Psoas muscle (tissue), 8 donors: ENCODE data around the gene TRMT61A. TPM values are rescaled to one million over a fixed set of nuclear protein-coding genes. Genes with fewer than 3 reads are reported as not detected.

Experiments used
- ATAC-seq, 4 donors: fragments of 200-7000 bp; cut with Tn5 transposase; one replicate each; pipeline ENCODE4 v1.9.1; 2020; ENCODE audit warnings: moderate library complexity in 3 of 4, mild to moderate bottlenecking in 2 of 4
- DNase-seq, 2 donors: peaks; one replicate each; pipeline ENCODE4 v3.0.0-alpha.2; 2020
- H3K27ac ChIP-seq: fragments of 200-600 bp; one replicate; pipeline ENCODE4 v1.8.0; 2022
- H3K27me3 ChIP-seq, 3 donors: fragments of 200-600 bp in 1 of 3; one replicate each; pipeline versions ENCODE4 v1.6.1 to v1.8.0; 2013 to 2022; ENCODE audit warnings: low read length in 2 of 3, mild to moderate bottlenecking in 2 of 3, moderate library complexity in 1 of 3; ENCODE audit not compliant: insufficient read depth in 3 of 3
- H3K36me3 ChIP-seq, 2 donors: fragments of 200-600 bp in 1 of 2; one replicate each; pipeline versions ENCODE4 v1.6.1 to v1.8.0; 2013 to 2022; ENCODE audit warnings: low read depth in 1 of 2, mild to moderate bottlenecking in 1 of 2, moderate library complexity in 1 of 2; ENCODE audit not compliant: insufficient read depth in 1 of 2
- H3K4me1 ChIP-seq: fragments of 200-600 bp; one replicate; pipeline ENCODE4 v1.8.0; 2022
- H3K4me3 ChIP-seq: fragments of 200-600 bp; one replicate; pipeline ENCODE4 v1.8.0; 2022; ENCODE audit warnings: mild to moderate bottlenecking
- H3K9me3 ChIP-seq: fragments of 200-600 bp; one replicate; pipeline ENCODE4 v1.8.0; 2022
- CTCF ChIP-seq: fragments of 200-600 bp; IDR thresholded peaks from one replicate; pipeline ENCODE4 v1.8.0; 2022; ENCODE audit warnings: antibody characterized with exemption
- WGBS, 3 donors: extraction: QIAGEN DNeasy Blood & Tissue Kit; methylation state at CpG; one replicate each; pipeline versions ENCODE4 v1.1.6 to v1.1.7; 2013; 5-methylcytosine and 5-hydroxymethylcytosine counted together
- intact Hi-C, 2 donors: fragments of 100-400 bp; cut with DNase I; formaldehyde crosslinking; loops; one replicate each; pipeline versions ENCODE4 v1.11.0 to v1.14.2; 2022
- polyA plus RNA-seq, 3 donors: library from polyadenylated mRNA; stranded (reverse); fragments of 200-250 nt; gene quantifications; one replicate each; pipeline ENCODE4 v1.2.3, GENCODE V29; 2013
- total RNA-seq, 4 donors: library from RNA; stranded (reverse); fragmentation: NEBNext Ultra II Directional in 2 of 4; extraction: Animal tissue kit (Norgen Biotek cat#: 25700) in 2 of 4; gene quantifications; one replicate each; pipeline versions ENCODE4 v1.2.1 to v1.2.4, GENCODE V29; 2021 to 2023
- donor health status: healthy with polysubstance abuse.
- donor health status: DM: no; HTN: no; CAD: no; lungs with moderate emphysema.
- donor health status: Bipolar disorder and iron deficiency.
- donor health status: healthy.
- donor health status: DM: yes; HTN: yes; CAD: no.
- donor health status: DM: no; HTN: no; CAD: no.
- donor health status: DM: no; HTN: no; CAD: no.
- donor health status: DM: yes; HTN: yes; CAD: no.

The TRMT61A gene
- total and polyA plus RNA-seq, 7 donors, result 6.5 to 29.5 (median 12.7) TPM

DNA sequence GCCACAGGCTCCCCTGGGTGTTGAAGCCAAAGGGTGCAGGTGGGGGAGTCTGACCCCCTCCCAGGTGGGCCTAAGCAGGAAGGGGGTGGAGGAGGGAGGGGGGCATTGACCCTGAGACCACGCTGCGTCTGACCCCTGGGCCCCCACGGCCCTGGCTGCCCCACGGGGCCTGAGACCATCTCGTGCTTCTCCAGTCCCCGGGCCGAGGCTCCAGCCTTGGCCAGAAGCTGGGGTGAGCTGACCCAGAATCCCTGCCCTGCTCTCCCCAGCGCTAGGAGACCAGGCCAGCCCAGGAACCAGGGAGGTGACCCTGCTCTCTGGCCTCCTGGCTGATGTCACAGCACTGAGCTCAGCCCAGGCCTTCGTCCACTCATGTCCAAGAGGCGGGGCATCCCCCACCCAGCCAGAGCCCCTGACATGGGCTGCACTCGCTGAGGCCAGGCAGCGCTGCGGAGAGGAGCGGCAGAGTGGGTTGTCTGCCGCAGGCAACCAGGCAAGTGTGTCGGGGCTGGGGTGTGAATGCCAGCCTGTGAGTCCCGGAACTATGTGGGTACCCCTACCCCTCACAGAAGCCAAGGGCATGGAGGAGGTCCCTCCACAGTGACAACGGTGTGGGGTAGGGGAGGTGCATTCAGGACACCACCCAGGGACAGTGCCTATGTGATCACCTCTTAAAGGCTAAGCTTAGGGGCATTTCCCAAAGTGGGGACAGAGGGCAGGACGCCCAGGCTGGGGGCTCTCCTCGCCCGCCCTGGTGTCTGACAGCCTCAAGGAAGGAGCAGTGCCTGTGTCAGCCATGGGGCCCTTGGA, 6.3 kb downstream of the TRMT61A start:
- Histone ChIP-seq H3K4me1 (peaks cover 25% of the 10 kb centered on the region), H3K4me3 (no peak overlapping the region), H3K27me3 (no peaks in the 10 kb centered on the region), H3K36me3 (peaks cover 0 to 41% of the 10 kb centered on the region in 2 donors), H3K27ac (no peak overlapping the region), H3K9me3 (no peaks in the 10 kb centered on the region)
- intact Hi-C loops, result no loop called here
- WGBS, 3 donors, result 76 to 83% (median 82%) methylated on average over 18 to 21 of the region's 21 CpGs
- peak in 1 of 2 donors; percentile 43 for DNase-seq
- no peak for ATAC-seq
- TF ChIP-seq CTCF, result no peak

GRCh38 chr14:103535891-103536565, 7.0 kb downstream of the TRMT61A start:
- no peak for ATAC-seq
- peak in 1 of 2 donors; percentile 16 for DNase-seq
- Histone ChIP-seq H3K9me3 (no peaks in the 10 kb centered on the region), H3K27ac (no peak overlapping the region), H3K4me3 (no peak overlapping the region), H3K4me1 (peaks cover 26% of the 10 kb centered on the region), H3K27me3 (no peaks in the 10 kb centered on the region), H3K36me3 (peaks cover 0 to 34% of the 10 kb centered on the region in 2 donors)
- intact Hi-C loops, result no loop called here
- 85 to 92% (median 89%) methylated on average over 10 to 11 of the region's 11 CpGs for WGBS, 3 donors
- no peak for TF ChIP-seq CTCF

DNA sequence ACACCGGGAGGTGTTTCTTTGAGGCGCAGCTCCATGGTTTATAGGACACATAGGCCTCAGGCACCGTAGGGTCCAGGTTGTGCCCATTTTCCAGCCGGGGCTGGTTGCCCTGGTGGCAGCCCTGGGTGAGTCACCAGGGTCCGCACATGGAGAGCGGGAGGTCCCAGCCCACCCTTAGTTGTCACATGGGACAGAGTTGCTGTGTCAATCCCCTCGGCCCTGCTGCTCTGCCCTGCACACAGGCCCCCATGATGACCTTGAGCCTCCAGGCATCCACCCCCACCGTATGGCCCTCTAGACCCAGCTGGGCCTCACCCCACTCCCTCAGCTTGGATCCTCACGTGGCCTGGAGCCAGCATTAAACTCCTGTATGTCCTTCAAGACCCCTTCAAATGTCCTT, 7.7 kb downstream of the TRMT61A start:
- ATAC-seq (no peak), DNase-seq (no peak)
- TF ChIP-seq CTCF, result no peak
- WGBS, 3 donors, result 78 to 85% (median 78%) methylated on average over 9 of the region's 9 CpGs
- H3K27ac ChIP-seq, result no peak overlapping the region
- H3K4me3 ChIP-seq, result no peak overlapping the region
- peaks cover 0 to 31% of the 10 kb centered on the region in 2 donors for H3K36me3 ChIP-seq
- intact Hi-C loops, result no loop called here
- peaks cover 32% of the 10 kb centered on the region for H3K4me1 ChIP-seq
- no peaks in the 10 kb centered on the region for H3K27me3 ChIP-seq
- H3K9me3 ChIP-seq, result no peaks in the 10 kb centered on the region

DNA sequence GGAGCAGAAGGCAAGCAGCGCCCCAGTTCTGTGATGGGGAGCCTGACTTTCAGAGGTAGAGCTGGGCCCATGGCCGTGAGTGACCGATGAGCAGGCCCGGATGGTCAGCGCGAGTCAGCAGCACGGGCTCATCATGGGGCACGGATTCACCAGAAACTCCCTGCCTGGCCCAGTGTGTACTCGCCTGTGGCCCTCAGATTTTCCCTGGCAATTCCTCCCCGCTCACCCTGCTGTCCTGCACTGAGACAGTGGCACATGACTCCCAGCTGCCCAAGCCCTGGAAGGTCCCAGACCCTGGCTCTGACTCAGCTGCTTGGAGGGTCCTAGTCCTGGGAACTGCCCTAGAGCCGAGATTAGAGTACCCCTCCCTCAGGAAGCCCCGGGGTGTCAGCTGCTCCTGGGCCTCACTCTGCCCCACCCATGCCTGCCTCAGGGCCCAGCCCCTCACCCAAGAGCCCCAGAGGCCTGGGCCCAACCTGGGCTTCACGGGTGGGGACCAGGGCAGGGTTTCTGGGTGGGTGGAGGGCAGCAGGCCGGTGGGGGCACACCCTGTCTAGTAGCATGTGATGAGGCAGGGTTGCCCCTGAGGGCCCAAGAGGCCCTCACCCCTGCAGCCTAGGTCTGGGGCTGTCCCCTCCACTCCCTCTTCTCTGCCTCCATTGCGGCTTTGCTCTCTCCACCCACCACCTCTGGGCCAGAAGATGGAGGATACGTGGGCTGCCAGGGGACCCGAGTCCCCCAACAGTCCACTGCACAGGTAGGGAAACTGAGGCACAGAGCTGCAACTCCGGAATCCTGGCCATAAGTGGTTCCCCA, 8.4 kb downstream of the TRMT61A start:
- Histone ChIP-seq H3K36me3 (peaks cover 0 to 28% of the 10 kb centered on the region in 2 donors), H3K4me1 (peaks cover 37% of the 10 kb centered on the region), H3K4me3 (no peak overlapping the region), H3K9me3 (no peaks in the 10 kb centered on the region), H3K27ac (peak overlapping the region; percentile 16), H3K27me3 (no peaks in the 10 kb centered on the region)
- intact Hi-C loops, result no loop called here
- 66 to 76% (median 70%) methylated on average over 15 to 18 of the region's 18 CpGs for WGBS, 3 donors
- DNase-seq (peak in 1 of 2 donors; percentile 17), ATAC-seq (no peak)
- no peak for TF ChIP-seq CTCF
